Middle frontal gyrus (tissue), 1 donor: ENCODE data around the gene PRSS38.

Experiments
- DNase-seq: peaks from one replicate; pipeline ENCODE4 v3.0.0-alpha.2; 2015; ENCODE audit warnings: low spot score; ENCODE audit errors: extremely low spot score

Gene PRSS38

DNA sequence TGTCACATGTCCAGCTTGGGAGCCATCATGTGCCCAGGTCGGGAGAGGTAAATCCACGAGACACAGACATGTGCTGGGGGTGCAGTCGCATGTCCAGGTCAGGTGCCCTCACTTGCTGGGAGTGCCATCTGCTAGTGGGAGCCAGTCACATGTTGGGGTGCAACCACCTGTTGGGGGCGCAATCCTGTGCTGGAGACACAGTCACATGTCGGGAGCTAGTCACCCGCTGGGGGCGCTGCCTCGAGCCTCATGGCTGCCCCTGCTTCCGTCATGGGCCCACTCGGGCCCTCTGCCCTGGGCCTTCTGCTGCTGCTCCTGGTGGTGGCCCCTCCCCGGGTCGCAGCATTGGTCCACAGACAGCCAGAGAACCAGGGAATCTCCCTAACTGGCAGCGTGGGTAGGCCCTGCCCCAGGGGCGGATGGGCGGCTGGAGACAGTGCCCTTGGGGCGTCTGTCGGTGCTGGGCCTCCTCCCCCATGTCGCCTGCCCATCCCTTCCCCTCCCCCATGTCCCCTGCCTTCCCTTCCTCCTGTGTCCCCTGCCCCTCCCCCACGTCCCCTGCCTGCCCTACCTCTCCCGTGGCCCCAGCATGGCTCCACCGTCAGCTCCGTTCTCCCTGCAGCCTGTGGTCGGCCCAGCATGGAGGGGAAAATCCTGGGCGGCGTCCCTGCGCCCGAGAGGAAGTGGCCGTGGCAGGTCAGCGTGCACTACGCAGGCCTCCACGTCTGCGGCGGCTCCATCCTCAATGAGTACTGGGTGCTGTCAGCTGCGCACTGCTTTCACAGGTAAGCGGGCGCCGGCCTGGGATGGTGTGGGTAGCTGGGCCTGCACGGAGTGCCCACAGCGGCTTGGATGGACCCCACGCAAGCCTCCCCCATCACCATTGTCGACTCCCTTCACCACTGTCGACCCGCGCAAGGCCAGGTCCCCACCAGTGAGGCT is at the start of gene PRSS38:
Gene PRSS38, plus strand, starts transcription at position 208 of the 942 bp plus-strand sequence. Its CDS starts 42 bp downstream, at position 250.
- no peak for DNase-seq

DNA sequence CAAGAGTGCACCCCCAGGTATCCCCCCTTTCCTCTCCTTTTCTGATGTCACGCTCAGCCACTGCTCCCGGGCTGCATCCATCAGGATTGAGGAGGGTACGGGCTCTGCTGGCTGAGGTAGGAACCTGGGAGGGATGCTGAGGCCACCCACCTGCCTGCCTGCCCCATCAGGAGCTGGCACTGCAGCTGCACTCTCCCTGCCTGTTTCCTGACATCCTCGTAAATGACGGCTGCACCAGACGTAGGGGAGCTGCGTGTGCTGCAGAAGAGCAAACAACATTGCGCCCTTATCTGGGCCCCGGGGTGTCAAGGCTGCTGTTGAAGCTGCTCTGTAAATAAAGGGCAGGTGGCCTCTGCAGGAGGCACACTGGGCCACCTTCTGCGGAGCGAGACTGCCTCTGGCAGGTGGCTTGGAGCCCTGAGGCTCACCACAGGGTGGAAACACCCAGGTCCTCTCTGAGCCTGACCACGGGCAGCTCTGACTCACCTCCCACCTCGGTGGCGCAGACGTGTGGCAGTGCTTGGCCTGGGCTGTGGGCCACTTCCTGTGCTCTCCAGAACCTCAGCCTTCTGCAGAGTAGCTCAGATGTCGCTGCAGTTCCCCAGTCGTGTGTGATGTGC is 49.4 kb upstream of the PRSS38 start:
- DNase-seq: no peak

DNA sequence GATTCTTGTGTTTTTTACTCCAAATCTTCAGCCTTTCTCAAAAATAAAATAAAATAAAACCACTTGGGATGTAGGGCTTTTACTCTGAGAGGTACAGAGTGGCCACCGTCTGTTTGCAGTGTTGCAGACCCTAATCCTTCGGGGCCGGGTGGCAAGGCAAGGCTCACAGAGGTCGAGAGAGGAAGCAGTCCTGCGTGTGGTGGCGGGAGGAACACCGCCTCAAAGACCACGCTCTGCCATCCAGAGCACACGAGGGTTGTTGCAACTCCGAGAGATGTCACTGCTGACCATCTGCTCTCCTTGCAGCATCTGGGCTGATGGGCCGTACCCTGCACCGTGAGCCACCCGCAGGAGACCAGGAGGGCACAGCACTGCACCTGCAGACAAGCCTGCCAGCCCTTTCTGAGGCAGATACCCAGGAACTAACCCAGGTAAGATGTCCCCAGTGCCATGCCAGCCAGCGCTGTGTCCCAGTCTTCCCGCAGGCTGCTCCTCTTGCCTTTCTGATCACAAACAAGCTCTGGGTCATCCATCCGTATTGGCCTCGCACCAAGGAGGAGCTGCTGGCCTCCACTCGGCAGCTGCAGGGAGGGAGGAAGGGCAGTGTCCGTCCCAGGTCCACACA is 48.7 kb upstream of the PRSS38 start:
- DNase-seq: no peak

DNA sequence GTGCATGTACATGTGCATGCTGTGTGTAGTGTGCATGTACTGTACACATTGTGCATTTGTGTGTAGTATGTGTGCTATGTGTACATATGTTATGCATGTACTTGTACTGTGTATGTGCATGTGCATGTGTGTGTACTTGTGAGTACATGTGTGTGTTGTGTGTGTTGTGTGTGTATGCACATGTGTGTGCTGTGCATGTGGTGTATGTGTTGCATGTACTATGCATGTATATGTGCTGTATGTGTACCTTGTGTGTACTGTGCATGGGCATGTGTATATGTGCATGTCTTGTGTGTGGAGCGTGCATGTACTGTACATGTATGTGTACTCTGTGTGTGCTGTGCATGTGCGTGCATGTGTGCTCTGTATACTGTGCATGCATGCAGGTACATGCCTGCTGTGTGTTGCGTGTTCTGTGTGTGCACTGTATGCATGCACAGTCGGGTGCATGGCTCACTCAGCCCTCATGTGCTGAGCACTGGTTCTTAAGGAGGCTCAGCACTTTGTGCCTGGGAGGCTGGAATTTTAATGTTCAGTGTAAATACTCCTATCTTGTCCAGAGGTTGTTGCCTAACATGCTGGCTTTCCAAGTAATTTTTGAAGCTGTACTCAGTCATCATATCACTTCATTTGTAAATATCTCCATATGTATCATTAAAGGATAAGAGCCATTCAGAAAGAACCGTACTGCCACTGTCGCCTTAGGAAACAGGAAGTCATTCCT is 47.9 kb upstream of the PRSS38 start:
- DNase-seq: no peak

GRCh38 chr1:227768125-227768439 is 47.4 kb upstream of the PRSS38 start:
- DNase-seq: no peak

DNA sequence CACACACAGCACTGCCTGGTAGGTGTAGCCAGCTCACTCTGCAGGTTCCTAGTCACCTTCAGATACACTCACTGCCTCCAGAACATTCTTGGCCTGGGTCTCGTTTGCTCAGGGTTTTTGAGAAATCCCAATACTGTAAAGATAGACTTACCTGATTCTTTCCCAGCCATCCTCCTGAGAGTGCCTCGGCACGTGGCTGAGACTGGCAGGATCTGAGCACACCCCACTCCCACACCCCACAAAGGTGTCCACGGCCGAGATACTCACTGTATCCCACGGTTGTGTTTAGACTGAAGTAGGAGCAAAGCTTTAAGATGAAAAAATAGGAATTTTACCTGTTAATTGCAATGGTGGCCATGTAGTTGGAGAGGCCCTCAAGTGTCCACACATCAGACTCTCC is 46.8 kb upstream of the PRSS38 start:
- DNase-seq: no peak

DNA sequence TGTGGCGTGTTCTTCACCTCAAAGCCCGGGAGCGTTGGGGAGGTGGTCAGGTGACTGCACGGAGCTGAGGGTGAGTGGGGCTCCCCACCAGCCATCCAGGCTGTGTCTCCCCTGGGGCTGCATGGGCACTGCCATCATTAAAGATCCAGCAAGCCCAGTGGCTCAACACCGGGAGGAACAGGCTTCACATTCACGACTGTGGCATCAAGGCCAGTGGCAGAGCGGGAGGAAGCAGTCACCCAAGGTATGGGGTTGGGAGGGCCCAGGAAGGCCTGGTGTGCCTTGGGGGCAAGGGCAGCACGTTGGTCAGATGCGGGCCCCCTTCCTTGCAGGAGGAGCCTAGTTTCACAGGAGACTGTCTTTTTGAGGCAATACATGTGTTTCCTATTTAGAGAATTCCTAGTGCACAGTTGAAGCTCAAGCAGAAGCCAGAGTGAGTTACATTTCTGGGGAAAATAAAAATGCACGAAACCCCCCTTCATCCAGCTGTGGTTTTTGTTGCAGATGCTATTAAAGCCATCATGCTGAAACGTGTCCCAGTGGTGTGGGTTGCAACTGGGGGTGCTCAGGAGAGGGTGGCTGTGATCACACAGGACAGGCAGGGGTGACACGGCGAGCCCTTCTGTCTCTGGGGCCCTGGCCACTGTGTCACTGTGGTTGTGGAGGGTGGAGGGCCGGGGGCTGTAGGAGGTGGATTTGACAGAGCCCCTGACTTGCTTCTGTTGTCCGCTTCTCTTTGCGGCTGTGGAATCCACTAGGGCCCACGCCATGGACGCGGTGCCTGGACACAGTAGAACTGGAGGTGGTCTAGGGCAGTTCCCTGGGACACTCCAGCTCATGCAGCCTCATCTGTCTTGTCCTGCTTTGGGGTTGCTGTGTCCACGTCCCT is 46.2 kb upstream of the PRSS38 start:
- DNase-seq: no peak

DNA sequence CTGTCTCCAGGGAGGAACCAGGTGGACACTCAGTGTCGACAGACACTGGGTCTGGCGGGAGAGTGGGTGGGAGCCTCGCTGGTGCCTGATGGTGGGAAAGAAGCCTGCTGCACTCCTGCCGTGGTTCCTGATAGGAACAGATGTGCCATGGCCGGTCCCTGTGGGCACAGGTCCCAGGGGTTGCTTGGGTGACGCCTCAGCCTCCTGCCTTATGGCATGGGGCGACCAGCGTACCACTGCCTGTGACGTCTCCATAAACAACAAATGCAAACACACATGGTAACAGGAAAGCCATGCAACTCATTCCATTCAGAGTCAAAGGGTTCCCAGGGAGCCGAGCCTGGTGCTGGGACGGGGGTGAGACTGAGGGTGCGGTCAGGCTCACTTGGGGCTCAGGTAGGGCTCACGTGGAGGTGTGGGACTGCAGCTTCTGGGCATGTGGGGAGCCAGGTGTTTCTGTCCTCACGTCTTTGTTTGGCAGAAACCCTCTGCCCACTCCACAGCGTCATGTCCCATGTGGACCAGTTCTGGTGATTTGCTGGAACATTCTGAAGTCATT is 45.5 kb upstream of the PRSS38 start:
- no peak for DNase-seq

GRCh38 chr1:227770812-227771211 is 44.7 kb upstream of the PRSS38 start:
- DNase-seq: no peak

- DNase-seq: no peak
Measured at GRCh38 chr1:227771326-227771725, 44.1 kb upstream of the PRSS38 start.

DNA sequence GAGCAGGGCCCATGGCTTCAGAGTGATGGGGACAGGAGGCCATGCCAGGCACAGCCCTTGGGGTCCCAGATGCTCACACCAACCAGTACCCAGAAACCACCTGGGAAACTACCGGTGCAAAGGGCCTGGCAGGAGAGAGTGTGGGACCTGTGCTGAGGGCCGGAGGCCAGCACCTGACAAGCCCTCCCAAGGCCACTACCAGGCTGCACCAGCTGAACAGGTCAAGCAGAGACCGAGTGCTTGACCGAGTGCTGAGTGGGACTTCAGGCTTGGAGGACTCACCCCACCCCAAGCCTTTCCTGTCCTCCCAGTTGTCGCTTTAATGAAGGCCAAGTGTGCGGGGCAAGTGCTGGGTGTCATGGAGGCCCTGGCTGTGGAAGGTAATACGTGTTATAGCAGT is 43.7 kb upstream of the PRSS38 start:
- DNase-seq: no peak

DNA sequence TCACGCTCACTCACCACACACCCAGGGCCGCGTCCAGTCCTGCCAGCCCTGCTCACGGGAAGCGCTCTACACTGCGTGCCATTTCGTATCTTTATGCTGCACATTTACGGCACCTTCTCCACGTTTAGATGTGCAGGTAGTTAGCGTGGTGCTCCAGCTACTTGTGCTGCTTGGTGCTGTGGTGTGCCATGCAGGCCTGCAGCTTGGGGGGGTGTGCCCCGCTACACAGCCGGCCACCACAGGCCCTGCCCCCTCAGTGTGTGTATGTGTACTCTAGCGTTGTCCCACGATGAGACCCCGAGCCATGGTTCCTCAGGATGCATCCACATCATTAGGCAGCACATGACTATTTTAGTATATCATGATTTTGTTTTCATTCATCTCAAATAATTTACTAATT is 41.9 kb upstream of the PRSS38 start:
- no peak for DNase-seq

GRCh38 chr1:227774051-227774731 is 41.3 kb upstream of the PRSS38 start:
- no peak for DNase-seq

GRCh38 chr1:227774821-227775661 is 40.4 kb upstream of the PRSS38 start:
- no peak for DNase-seq

DNA sequence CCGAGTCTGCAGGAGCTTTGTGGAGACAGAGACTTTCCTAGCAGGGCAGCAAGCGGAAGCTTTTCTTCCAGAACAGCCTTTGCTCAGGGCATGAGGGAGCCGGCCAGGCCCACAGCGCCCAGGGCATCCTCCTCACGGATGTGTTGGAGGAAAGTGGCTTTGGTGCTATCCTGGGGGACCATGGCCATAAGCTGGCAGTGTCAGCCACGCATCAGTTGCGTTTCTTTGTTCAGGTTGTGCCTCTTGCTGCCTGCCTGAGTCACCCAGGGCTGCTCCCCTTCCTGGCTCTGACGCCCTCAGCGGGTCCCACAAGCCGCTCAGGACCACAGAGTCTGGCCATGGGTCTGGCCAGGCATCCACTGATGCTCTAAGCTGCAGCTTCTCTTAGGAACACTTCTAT is 39.6 kb upstream of the PRSS38 start:
- no peak for DNase-seq

DNA sequence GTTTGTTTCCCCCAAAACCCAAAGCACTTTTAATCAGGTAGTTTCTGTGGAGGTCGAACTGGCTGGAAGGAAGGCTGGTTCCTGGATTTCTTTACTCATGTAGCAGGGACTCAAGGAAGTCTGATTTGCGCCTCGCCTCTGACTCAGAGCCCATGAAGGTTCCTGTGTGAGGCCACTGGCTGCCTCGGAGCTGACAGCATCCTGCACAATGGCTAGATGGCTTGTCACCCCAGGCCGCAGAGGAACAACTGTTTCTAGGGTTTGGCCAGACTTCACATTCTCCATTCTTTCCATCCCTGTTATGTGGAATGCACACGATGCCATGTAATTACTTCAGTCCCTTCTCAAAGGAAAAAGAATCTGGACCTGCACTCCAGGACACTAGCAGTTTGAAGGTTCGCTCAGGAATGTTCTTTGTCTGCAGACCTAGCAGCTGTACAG is 39.1 kb upstream of the PRSS38 start:
- no peak for DNase-seq

DNA sequence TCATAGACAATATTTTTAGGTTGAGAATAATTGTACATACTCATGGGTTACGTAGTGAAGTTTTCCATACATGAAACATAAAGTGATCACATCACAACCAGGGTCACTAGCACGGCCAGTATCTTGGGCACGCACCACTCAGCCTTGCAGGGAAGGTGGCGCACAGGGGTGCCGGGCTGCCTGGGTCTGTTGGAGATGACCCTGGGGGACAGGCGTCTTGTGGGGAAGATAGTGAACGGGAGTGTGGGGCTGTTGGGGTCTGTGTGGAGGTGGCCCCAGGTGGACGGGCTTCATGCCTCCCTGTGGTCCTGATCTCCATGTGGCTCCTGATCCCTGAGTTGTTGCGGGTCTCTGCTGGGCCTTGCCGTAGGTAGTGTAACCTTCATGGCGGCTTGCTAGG is 38.3 kb upstream of the PRSS38 start:
- no peak for DNase-seq

DNA sequence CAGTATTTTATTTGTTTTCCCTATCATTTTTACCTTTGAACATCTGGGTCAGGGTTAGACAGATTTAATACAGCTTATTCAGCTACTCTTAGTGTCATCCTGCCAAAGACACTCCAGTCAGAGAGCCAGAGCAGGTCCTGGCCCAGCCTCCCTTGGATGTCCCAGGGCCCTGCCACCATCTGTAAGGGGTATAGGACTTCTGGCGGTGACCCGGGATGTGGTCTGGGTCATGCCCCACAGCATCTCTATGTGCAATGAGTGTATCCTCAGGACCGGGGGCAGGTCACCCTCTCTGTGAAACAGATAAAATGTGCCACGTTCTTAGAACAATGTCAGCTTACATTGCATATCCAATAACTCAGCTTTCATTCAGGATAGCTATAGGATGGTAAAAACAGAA is 37.8 kb upstream of the PRSS38 start:
- no peak for DNase-seq

DNA sequence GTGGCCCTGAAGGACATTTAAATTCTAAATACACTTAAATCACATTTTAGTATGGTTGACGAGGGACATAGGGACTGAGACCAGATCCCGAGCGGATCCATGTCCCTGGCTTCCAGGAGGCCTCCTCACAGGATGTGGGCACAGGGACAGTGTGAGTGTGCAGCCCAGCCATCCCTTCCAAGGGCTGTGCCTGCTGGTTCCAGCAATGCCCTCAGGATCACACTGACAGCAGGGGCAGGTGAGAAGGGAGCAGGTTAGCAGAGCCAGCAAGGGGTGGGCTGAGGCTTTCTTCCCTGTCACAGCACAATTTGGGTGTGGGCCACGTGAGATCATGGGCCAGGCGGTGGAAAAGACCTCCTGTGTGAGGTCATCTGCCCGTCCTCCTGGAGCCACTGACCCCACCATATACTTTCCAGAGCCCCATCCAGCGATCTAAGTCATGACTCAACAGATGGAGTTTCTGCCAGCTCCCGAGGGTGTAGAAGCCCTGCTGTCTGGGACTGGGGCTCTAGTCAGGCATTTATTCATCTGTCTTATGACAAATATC is 37.0 kb upstream of the PRSS38 start:
- DNase-seq: no peak
